A549 treated with dexamethasone at 1 μM for 4 hours (cell line): ENCODE results near the gene BTBD19. TPM values are rescaled to one million over a fixed set of nuclear protein-coding genes. Genes with fewer than 3 reads are reported as not detected.

Experiments
- total RNA-seq: library from RNA; stranded (reverse); fragments of 200-300 nt; extraction: Qiagen RNA extraction; gene quantifications from 5 replicates; pipeline ENCODE4 v1.2.3, GENCODE V29; 2022

Gene BTBD19, protein sequence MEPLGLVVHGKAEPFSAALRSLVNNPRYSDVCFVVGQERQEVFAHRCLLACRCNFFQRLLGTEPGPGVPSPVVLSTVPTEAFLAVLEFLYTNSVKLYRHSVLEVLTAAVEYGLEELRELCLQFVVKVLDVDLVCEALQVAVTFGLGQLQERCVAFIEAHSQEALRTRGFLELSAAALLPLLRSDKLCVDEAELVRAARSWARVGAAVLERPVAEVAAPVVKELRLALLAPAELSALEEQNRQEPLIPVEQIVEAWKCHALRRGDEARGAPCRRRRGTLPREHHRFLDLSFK
- total RNA-seq = 1.4 to 3.4 TPM (median 2.6 TPM) in 5 replicates

DNA sequence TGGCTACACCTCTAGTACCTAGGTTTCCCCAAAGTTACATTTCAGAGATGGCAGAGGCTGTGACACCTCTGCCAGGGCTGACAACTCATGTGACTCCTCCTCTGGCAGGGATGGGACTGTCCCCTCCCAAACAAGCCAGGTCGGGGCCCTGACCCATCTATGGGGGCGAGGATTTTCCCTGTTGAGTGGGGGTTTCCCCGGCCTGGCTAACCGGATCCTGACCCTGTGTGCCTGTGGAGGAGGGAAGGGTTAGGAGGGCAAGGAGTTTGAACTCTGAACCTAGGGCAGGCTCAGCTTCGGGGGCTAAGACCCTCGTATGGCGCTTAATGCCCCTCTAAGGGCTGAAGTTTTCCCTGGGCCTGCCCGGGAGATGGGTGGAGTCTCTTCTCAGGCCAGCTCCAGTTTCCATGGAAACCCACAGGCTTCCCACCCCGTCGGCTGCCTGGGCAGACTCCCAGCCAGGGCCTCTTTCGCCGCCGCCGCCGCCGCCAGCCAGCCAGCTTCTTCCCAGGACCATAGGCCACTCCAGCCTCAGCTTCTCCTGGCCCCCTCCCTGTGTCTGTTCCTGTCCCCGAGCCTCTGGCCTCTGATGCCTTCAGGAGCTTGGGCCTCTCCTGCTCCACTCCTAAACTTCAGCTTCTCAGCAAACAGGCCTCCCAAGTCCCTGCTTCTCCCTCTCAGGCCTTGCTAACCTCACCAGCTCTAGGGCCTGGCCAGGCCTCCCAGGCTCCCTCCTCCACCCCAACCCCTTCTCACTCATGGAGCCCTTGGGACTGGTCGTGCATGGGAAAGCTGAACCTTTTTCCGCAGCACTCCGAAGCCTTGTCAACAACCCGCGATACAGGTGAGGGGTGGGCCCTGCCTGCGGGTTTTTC lies at the start of gene BTBD19:
BTBD19 (plus strand) TSS at position 461 of the 875 bp plus-strand sequence; CDS start at position 759, 298 bp downstream.

GRCh38 chr1:44775078-44775929 lies 33.0 kb upstream of the BTBD19 start, which contains the start of gene RPS8:
Gene RPS8 (plus strand): TSS chr1:44775540. CDS start chr1:44775597, 57 bp downstream.

GRCh38 chr1:44788120-44788860 lies 20.0 kb upstream of the BTBD19 start, which contains the start of gene BEST4:
Gene BEST4 (minus strand): TSS chr1:44788170. CDS start chr1:44787705, 465 bp downstream.

GRCh38 chr1:44799770-44800584 lies 8.3 kb upstream of the BTBD19 start, which contains the start of gene PLK3:
Gene PLK3 (plus strand): TSS chr1:44800377. CDS start chr1:44800464, 87 bp downstream.

DNA sequence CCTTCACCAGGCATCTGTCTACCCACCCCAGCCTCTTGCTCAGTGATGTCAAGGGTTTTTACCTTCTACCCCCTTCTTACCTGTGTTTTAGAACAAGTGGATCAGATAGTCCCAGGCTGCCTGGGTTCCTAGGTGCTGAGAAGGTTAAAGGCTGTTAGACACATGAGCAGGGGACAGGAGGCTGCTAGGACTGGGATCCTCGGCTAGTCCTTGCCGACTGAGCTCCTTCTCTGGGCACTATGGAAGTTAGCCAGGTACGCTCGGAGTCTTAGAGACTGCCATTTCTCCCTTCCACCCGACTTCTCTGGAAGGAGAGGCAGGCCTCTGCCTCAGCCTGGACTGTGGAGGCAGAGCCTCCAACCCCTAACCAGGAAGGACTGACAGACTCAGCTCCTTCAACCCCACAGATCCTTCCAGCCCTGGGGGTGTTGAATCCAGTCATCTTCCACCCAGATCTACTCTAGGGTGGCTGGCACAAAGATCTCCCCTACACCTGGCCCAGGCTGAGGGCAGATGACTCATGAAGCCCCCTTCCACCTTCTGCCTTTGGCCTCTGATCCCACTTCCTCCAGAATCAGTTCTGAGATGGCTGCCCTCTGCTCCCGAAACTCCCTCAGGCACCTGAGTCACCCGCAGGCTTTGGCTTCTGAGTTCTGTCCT lies 1.5 kb upstream of the BTBD19 start, which contains the start of gene DYNLT4:
DYNLT4 (minus strand) TSS at position 648 of the 660 bp plus-strand sequence. CDS start 683 bp downstream, outside the sequence.

DNA sequence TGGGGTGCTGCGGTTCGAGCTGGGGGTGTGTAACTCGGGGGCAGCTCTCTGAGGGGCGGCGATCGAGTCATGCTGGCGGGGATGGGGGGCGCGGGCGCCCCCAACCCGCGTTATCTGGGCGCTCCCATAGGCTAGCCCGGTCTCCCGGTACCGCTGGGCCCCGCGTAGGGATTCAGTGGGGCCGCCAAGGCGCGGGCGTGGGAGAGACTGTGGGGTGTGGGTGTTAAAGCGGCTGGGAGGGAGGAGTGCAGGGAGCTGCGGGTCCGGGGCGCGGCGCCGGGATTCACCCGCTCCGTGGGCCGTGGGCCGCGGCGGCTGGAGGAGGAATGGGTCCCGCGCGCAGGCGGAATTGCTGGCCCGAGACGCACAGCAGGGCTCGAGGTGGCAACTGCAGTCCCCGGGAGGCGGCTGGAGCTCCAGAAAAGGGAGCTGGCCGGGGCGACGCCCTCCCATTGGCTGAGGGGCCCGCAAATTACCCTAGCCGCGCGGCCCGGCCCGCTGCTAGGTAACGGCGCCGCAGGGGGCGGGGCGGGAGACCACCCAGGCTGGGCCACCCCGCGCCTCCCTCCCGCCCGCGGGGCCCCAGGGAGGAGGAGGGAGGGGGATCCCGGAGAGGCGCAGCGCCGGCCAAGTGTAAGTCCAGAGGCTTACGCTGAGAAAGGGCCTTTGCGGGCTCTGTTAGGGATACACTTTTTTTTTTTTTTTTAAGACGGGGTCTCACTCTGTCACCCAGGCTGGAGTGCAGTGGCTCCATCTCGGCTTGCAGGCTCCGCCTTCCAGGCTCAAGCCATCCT lies 34.7 kb downstream of the BTBD19 start, which contains the start of gene PTCH2:
PTCH2 (minus strand) TSS at position 392 of the 794 bp plus-strand sequence; CDS start at position 71, 321 bp downstream.

Other genes with a start within 250 kb of the BTBD19 start
- 4.5 to 8.7 TPM (median 8.0 TPM) in 5 replicates for gene TMEM53, start 134.0 kb upstream of the BTBD19 start, total RNA-seq
- gene ARMH1, start 133.8 kb upstream of the BTBD19 start, total RNA-seq = 0.35 to 1.2 TPM (median 0.71 TPM) in 5 replicates
- not detected in 5 replicates for gene RNU5D-1, start 77.4 kb upstream of the BTBD19 start, total RNA-seq
- gene KIF2C, start 68.7 kb upstream of the BTBD19 start, total RNA-seq = 31.9 to 38.9 TPM (median 36.7 TPM) in 5 replicates
- 1,410 to 1,585 TPM (median 1,417 TPM) in 5 replicates for gene RPS8, start 33.0 kb upstream of the BTBD19 start, total RNA-seq
- 0.23 to 0.45 TPM (median 0.36 TPM) in 5 replicates for gene BEST4, start 20.4 kb upstream of the BTBD19 start, total RNA-seq
- gene PLK3, start 8.1 kb upstream of the BTBD19 start, total RNA-seq = 10.7 to 15.3 TPM (median 15.2 TPM) in 5 replicates
- gene DYNLT4, start 1.2 kb upstream of the BTBD19 start, total RNA-seq = 0.38 to 0.73 TPM (median 0.53 TPM) in 4 of 5 replicates, not detected in the other
- gene PTCH2, start 34.7 kb downstream of the BTBD19 start, total RNA-seq = 0.12 to 0.26 TPM (median 0.17 TPM) in 5 replicates
- 16.5 to 17.5 TPM (median 17.4 TPM) in 5 replicates for gene EIF2B3, start 178.1 kb downstream of the BTBD19 start, total RNA-seq
- 12.1 to 20.0 TPM (median 19.2 TPM) in 5 replicates for gene HECTD3, start 202.8 kb downstream of the BTBD19 start, total RNA-seq
- gene UROD, start 203.7 kb downstream of the BTBD19 start, total RNA-seq = 42.4 to 50.3 TPM (median 44.4 TPM) in 5 replicates